Fibroblast of pulmonary artery (primary cell): ENCODE data around the gene CHCHD3.

Source experiments
- DNase-seq: peaks from one replicate; pipeline ENCODE4 v3.0.0-alpha.2; 2010; ENCODE audit warnings: low read depth
- H3K4me3 ChIP-seq: replicated peaks from 2 replicates; pipeline ENCODE4 v1.5.1; 2011; ENCODE audit warnings: low read depth, mild to moderate bottlenecking, control low read depth, low read length, moderate library complexity
- TF ChIP-seq, protein P1 (sequence below): IDR thresholded peaks from 2 replicates; pipeline ENCODE4 v1.5.1; 2011; ENCODE audit warnings: mild to moderate bottlenecking, control low read depth, low read length, inconsistent platforms; ENCODE audit errors: missing control alignments

The CHCHD3 gene

DNA sequence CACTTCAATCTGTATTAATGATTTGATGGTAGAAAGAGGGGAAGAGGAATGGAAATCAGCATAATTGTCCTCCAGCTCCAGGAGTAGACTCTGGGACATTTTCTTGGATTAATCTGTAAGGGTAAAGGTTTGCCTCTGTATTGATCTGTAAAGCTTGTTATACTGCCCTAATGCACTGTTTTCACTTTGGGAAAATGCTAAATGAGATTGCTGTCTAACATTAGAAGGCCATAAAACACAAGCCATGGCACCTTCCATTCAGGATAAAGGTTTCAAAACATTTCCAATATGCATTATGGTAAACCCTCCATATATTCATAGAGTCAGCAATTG lies 282.8 kb downstream of the CHCHD3 start:
- no peak for DNase-seq
- TF ChIP-seq, protein P1, sequence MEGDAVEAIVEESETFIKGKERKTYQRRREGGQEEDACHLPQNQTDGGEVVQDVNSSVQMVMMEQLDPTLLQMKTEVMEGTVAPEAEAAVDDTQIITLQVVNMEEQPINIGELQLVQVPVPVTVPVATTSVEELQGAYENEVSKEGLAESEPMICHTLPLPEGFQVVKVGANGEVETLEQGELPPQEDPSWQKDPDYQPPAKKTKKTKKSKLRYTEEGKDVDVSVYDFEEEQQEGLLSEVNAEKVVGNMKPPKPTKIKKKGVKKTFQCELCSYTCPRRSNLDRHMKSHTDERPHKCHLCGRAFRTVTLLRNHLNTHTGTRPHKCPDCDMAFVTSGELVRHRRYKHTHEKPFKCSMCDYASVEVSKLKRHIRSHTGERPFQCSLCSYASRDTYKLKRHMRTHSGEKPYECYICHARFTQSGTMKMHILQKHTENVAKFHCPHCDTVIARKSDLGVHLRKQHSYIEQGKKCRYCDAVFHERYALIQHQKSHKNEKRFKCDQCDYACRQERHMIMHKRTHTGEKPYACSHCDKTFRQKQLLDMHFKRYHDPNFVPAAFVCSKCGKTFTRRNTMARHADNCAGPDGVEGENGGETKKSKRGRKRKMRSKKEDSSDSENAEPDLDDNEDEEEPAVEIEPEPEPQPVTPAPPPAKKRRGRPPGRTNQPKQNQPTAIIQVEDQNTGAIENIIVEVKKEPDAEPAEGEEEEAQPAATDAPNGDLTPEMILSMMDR = no peak
- no peak overlapping the region for H3K4me3 ChIP-seq

DNA sequence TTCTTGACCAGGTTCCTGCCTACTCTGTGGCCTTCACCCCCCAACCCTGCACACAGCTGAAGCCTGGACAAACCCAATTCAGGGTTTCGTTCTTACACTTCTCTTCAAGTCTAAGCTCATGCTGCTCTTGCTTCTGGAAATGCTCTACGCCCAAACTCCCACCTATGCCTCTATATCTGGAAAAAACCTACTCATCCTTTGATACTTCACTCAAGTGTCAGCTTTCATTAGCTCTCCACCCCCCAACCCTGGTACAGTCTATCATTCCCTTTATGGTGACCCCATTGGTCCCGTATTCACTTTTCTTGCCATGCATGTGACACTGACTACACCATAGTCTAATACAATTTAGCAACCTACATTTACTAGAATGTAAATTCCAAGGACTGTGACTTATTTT lies 284.7 kb downstream of the CHCHD3 start:
- DNase-seq = no peak
- TF ChIP-seq, protein P1 = no peak
- no peak overlapping the region for H3K4me3 ChIP-seq

DNA sequence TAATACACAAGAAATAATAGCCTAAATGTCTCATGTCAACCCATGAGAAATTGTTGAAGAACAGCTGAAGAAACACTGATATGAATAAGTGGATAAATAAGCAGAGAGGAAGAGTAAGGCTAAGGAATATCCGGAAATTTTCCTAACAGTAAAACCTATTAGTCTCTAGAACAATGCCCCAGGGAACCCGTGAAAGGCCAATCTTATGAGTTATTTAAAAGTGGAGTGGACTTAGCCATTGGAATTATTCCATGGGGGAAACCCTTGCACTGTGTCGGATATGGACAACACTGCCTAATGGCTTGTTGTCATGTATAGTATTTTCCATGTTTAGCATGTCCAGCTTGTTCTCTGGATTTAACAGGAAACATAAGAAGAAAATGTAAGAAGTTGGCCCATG lies 288.4 kb downstream of the CHCHD3 start:
- no peak overlapping the region for H3K4me3 ChIP-seq
- TF ChIP-seq, protein P1 = no peak
- DNase-seq = no peak

DNA sequence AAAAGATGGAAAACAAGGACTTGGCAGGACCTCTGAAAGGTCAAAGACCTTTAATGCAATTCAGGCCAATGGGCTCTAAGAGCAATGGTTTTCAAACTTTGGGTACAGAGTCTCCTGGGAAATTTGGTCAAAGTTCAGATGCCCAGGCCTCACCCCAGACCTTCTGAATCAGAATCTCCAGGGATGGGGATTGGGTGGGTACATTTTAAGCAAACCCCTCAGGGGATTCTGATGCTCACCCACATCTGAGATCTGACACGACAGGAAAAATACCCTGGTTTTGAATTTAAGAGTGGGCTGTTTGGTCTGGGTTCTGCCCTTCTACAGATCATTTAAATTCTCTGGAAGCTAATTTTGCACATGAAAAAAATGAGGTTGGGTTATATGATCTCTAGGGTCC lies 290.9 kb downstream of the CHCHD3 start:
- TF ChIP-seq, protein P1 = no peak
- H3K4me3 ChIP-seq = no peak overlapping the region
- DNase-seq = no peak

DNA sequence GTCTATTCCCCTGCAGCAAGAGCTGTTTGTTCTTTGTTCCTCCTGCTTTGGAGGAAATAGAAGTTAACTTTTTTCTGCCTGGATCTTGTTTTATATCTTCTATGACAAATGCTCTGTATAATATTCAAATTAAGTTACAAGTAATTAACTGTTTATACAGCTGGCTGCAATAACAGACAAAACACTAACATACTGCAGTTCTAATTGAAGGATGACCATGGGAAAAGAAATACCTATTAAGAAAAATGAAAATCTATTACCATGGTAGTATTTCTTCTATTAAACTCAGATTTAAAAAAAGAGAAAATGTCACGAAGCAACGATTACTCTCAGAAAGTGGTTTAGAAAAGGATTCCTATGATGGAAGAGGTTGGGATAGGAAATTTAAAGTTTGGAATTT lies 291.8 kb downstream of the CHCHD3 start:
- TF ChIP-seq, protein P1 = no peak
- no peak for DNase-seq
- no peak overlapping the region for H3K4me3 ChIP-seq

DNA sequence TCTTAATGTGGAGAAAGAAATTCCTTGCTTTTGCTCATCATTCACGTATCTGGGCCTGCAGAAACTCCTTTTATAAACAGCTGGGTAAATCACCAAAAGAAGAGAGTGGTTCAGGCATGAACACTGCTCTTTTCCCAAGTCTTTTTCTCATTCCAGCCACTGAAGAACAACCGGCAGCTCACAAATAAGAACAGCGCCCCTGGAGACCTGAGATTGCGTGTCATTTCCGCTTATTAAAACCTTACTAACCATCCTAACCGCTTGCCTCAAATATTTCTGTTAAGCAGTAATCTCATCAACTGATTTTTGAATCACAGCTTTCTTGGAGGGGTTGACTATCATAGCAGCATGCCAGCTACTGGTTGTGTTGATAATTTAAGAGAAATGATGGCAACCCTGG lies 292.6 kb downstream of the CHCHD3 start:
- no peak overlapping the region for H3K4me3 ChIP-seq
- TF ChIP-seq, protein P1 = no peak
- no peak for DNase-seq

- TF ChIP-seq, protein P1 = no peak
- no peak overlapping the region for H3K4me3 ChIP-seq
- no peak for DNase-seq
Measured at GRCh38 chr7:132785870-132786269, 296.0 kb downstream of the CHCHD3 start.
